Femur (tissue), 1 donor: ENCODE data around the gene INHBA.

Experiments
- DNase-seq: peaks from one replicate; pipeline ENCODE4 v3.0.0-alpha.2; 2017

Gene INHBA

DNA sequence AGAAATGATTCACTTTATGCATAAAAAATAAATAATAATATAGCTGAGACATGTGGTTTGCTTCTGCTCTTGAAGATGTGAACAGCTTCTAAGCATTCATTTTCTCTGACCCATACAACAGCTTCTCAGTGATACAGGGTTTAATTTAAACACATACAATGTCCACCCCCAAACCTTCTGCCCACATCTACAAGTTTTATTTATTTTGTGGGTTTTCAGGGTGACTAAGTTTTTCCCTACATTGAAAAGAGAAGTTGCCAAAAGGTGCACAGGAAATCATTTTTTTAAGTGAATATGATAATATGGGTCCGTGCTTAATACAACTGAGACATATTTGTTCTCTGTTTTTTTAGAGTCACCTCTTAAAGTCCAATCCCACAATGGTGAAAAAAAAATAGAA is 17.2 kb downstream of the INHBA start:
- no peak for DNase-seq

GRCh38 chr7:41682422-41682821 is 20.5 kb downstream of the INHBA start:
- DNase-seq: no peak

- no peak for DNase-seq
These were observed 23.3 kb downstream of the INHBA start for GRCh38 chr7:41679566-41679965.

DNA sequence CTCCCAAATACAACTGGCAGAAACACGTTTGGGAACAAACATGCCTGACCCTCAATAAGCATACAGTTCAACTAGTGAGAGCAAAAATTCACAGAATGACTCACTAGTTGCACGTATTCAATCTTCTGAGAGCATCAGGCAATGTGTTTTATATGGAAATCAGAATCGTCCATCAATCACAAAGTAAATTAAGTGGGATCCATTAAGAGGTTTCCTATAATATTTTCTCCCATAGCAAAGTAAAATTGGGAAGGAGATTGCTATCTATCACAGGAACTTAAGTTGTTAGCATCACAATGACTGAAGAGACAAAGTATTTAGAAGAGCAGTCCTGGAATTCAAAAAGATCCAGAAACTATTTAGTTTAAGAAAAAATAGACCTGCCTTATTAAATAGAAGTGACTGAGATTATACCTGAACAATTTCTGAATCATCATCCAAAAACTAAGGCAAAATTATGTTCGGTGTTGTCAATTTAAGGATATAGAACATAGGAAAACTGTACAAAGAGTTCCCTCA is 28.3 kb downstream of the INHBA start:
- DNase-seq: no peak

GRCh38 chr7:41661596-41661995 is 41.3 kb downstream of the INHBA start:
- no peak for DNase-seq

DNA sequence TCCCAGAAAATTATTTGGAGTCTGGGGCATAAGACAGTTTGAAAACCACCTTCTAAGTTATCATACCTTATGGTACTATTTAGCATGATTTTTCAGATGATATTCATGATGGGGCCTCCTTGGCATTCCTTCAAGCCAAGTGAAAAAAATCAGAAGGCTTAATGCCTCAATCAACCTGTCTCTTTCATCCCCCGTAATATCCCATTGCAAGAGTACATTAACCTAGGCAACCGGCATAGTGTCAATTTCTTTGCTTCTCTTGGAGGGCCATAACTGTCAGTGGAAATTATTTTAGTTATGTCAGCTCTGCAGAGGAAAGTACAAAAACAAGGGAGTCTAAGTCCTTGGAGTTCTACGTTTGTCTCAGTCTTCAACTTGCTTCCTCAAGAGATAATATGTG is 43.4 kb downstream of the INHBA start:
- DNase-seq: no peak

- DNase-seq: peak; percentile 37
These were observed 46.5 kb downstream of the INHBA start for GRCh38 chr7:41656366-41656765.

DNA sequence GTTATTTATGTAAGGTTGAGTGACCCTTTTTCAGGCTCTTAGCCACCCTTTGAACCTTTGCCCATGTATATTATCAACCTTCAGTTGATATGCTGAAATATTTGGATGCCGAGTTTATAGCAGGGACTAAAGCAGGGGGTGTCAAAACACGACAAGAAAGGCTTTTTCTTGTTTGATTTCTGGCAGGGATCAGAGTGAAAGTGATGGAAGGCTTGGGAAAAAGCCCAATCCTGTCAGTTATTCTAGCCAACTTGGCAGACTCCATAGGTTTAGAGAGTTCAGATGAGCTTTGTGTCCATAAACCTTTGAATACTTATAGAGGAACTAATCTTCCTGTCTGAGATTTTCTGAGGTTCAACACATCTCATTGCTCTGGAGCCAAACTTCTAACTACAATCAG is 47.5 kb downstream of the INHBA start:
- peak; percentile 44 for DNase-seq

DNA sequence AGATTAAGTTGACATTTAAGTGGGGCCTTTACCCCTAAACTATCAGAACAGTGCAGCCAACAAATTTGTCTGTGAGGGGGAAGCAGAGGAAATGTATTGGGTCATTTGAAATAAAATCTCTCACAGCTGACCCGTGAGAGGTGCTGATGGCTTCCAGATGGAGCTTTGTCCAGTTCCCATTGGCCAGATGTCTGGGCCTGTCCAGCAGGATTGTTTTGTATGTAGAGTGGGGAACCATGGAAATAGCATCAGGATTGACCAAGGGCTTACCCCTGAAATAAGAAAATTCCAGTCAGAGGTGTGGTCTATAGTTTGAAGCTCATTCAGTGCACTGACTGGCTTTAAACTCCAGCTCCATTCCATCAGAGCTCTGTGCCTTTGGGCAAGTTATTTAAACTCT is 50.6 kb downstream of the INHBA start:
- DNase-seq: peak; percentile 82

GRCh38 chr7:41648501-41648900 is 54.4 kb downstream of the INHBA start:
- no peak for DNase-seq

GRCh38 chr7:41643616-41644015 is 59.3 kb downstream of the INHBA start:
- no peak for DNase-seq

DNA sequence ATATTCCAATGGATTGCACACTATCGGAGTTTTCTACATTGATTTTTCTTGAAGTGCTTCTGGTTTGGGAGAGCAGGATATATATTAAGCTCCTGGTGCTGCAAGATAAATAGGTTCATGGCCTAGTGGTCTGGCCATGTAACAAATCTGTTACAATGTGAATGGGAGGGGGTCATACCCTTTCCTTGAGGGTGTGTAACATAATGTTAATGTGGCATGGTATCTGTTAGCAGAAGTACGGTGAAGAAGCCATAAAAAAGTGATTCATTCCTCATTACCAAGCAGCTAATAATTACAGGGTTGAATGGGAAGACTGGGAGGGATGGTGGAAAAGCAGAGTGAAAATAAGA is 61.2 kb downstream of the INHBA start:
- DNase-seq: no peak

GRCh38 chr7:41641011-41641664 is 61.8 kb downstream of the INHBA start:
- no peak for DNase-seq

GRCh38 chr7:41640487-41640886 is 62.4 kb downstream of the INHBA start:
- peak; percentile 27 for DNase-seq

GRCh38 chr7:41637049-41637448 is 65.8 kb downstream of the INHBA start:
- DNase-seq: no peak
